GM21423 (cell line): ENCODE measurements around the gene RNF220.

Experiments
- ATAC-seq: cut with Tn5 transposase; IDR thresholded peaks from one replicate; pipeline ENCODE4 v1.9.1; 2021; ENCODE audit warnings: mild to moderate bottlenecking, moderate library complexity; ENCODE audit not compliant: unreplicated experiment

The RNF220 gene

DNA sequence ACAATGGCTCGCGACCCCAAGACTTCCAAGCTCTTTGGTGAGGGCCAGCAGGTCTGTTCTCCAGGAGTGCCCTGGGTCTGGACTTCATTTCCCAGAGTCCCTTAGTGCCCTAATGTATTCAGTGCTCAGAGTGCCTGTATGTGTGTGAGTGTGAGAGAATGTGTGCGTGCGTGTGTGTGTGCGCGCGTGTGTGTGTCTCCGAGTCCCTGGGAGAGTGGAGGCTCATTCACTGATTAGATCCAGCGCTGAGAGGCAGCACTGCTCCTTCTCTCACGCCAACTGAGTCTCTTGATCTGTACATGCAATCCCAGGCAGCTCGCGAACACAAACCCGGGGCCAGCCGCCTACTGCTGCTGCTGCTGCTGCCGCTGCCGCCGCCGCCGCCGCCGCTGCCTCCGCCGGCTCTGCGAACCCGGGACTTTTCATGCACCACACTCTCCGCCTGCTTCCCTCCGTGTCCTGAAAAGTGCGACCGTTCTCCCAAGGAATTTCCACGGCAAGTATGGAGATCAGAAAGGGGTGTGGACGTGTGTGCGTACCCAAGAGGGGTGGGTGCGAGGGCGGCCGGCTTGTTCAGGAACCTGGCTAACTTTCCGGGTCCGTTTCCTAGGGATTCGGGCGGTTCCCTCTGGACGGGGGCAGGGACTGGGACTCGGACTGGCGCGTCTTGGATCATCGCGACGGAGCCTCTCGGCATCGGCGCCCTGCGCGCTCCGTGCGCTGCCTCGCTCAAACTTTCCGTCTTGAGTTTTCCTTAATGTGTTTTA, at the start of gene RNF220:
TSS of gene RNF220 (plus strand) at position 225 of the 767 bp plus-strand sequence.
- ATAC-seq: no peak

DNA sequence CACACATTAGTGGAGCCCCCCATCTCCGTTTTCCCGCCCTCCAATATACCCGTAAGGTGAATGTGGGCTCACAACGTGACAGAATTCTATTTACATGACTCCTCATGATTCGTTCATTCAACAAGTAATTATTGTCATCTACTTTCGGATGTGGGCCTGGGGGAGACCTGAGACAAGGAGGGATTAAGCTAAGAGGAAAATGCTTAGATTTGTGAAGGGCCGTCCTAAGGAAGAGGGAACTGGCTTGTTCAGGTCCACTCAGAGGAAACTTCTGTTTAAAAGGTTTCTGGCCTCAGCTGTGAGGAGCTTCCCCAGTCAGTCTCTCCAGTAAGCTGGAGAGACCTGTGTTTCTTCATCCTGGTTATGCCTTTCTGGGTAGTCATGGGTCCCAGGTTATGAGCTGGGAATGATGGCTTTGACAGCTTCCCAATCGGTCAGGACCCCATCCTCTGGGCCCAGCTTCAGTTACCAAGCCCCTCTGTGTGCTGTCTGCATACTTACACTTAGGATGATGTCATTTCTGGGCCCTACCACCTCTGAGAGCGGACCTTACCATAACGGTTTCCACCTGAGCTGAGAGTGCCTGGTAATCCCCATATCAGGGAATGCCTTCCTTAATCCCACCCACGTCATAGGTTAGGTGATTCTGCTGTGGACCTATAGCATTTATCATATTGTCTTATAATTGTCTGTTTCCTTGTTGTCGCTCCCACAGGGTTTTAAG, 49.3 kb upstream of the RNF220 start:
- ATAC-seq: no peak

GRCh38 chr1:44357710-44358109, 47.3 kb upstream of the RNF220 start:
- ATAC-seq: no peak

DNA sequence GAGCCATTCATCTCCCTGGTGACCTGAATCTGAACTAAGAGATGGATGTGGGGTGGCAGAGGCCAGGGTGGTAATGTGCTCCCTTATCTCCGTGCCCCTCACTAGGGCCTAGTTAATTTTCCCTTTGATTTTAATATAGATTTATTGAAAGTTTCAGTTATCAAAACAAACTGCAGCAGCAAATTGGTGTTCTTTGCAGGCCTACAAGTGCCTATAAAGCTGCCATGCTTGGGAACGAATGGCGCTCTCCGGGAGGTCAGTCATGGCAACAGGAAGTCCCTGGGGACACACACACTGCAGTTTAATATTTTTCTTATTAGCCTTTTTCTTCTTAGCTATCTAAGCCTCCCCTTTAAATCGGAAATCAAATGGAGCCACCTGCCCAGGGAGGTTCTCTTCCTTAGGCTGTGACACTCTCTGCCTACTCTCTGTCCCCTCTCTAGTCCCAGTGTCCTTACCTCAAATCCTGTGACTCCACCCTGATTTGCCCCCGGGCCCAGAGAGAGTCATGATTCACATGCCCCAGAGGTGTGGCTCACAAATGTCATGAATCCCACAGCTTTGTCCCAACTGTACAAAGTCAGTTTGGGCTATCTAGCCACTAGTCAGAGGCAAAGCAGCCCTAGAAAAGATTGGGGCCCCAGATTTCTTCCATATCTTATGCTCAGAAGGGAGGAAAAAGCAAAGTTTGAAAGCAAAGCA, 45.7 kb upstream of the RNF220 start:
- ATAC-seq: no peak

GRCh38 chr1:44361478-44361877, 43.6 kb upstream of the RNF220 start:
- no peak for ATAC-seq

DNA sequence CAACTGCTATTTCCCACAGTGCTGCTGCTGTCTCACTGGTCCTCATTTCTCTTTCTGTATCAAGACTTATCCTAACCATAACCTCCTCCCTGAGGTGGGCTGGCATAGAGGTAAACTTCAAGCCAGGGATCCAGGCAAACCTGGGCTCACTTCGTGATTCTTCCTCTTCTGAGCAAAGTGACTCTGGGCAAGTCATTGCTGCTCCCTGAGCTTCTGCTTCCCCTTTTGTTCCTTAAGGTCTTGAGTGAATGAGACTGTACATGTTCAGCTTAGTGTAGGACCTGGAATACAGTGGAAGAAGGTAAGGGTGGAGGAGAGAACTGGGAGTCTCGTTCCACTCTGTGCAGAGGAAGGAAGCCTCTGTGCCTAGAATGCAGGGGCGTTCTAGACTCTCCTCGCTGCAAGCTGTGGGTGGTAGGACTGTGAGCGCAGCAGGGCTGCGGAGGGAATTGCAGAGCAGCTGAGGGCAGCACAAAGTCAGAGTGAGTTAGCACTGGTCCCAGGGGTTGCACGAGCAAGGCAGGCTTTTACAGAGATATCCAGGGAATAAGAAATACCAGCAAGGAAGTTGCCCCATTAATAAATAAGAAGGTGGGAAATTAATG, 38.6 kb upstream of the RNF220 start:
- no peak for ATAC-seq

DNA sequence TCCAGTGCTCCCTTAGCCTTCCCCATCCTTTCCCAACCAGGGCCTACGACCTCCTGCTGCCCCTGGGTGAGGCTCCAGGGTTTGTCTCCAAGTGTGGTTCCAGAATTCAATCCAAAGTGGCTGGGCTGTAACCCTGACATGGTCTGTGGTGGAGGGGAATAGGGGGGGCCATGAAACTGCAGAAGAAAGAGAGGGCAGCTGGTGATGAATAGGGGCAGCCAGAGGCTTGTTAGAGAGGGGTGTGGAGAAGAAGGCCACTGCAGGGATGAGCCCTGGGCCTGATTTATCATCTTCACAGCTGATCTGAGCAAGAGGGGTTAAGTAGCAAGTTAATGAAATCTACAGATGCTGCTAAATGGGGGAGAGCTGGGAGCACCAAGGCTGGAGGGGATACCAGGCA, 37.1 kb upstream of the RNF220 start:
- no peak for ATAC-seq

GRCh38 chr1:44368471-44369151, 36.4 kb upstream of the RNF220 start:
- ATAC-seq: no peak

DNA sequence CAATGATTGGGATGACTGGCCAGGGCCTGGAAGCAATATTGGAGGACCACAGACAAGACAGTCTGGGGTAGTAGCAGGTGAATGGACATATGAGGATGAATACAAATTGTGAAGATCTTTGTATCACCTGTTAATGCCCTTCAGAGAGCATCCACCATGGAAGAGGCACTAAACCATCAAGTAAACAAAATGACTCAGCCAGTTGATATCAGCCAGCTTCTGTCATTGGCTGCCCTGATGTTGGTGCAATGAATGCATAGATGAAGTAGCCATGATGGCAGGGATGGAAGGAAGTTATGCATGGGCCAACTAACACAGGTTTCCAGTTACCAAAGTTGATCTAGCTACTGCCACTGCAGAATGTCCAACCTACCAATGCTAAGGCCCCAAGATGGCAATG, 33.8 kb upstream of the RNF220 start:
- ATAC-seq: no peak

DNA sequence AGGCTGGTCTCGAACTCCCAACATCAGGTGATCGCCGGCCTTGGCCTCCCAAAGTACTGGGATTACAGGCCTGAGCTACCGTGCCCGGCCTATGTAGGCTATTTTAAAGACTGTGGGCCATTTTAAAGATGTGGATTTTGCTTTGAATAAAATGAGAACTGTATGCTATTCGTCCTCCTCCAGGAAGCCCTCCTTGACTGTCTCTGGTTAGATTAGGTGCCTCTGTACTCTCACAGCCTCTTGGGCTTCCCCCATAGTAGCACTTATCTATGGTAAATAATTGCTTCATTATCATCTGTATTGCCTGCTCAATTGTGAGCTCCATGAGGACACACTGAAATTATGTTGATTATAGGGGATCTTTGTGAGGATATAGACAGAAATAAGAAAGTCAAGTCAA, 29.5 kb upstream of the RNF220 start:
- no peak for ATAC-seq

DNA sequence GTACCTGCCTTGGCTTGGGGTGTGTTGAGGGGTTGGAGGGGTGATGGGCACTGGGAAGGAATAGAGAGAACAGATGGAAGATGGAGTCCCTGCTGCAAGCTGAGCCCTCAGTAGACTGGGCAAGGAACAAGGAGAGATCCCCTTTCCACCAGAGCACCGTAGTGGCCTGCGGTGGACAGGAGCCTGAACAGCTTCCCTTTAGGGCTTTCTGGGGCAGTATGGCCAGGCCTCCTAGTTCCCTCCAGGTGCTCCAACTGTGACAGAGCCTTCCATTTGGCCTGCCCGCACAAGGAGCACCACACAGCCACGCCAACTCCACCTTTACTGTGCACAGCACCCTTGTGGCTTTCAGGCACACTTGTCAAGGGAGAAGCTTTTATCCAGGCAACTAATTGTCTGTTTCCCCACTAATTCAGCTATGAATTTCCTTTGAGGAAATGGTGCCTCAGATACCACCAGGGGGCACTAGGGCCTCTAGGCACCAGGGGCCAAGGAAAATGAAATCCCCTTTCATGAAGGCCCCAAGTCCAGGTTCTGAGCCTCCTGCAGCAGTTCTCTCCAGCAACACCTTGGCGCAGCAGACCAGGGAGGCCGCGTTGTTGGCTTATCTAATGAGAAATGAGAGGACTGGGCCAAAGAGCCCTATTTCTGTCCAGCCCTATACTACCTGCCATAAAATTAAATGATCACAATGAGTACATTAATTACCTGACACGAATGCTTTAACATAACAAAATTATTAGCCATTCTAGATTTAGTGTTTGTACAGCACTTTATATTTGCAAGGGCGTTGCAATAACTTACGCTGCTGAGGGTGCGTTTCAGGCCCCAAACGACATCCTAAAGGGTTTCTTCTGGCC, 26.9 kb upstream of the RNF220 start:
- no peak for ATAC-seq

DNA sequence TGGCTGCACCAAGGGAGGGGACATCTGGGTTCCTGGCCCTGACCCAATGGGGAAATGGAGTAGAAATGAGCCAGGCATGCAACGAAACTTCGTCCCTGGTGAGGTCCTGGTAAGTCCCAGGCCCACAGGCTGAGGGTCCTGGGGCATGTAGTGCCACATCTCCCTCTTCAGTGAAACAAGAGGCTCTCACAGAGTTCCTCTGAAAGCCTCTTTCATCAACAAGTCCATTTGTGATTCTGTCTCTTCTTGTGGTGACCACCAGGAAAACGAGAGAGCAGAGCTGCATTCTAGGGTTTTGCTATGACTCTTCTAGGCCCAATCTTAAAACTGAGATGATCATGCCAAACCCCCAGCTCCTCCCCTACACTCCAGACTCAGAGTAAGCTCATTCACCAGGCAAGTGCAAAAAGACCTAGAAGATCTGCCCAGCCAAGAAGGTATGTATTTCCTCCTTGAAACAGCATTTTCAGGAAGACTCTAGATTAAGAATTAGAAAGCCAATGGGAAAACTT, 24.3 kb upstream of the RNF220 start:
- ATAC-seq: no peak

GRCh38 chr1:44388551-44388950, 16.5 kb upstream of the RNF220 start:
- no peak for ATAC-seq

GRCh38 chr1:44389437-44389836, 15.6 kb upstream of the RNF220 start:
- ATAC-seq: no peak

- ATAC-seq: no peak
Measured at GRCh38 chr1:44390277-44390676, 14.8 kb upstream of the RNF220 start.

DNA sequence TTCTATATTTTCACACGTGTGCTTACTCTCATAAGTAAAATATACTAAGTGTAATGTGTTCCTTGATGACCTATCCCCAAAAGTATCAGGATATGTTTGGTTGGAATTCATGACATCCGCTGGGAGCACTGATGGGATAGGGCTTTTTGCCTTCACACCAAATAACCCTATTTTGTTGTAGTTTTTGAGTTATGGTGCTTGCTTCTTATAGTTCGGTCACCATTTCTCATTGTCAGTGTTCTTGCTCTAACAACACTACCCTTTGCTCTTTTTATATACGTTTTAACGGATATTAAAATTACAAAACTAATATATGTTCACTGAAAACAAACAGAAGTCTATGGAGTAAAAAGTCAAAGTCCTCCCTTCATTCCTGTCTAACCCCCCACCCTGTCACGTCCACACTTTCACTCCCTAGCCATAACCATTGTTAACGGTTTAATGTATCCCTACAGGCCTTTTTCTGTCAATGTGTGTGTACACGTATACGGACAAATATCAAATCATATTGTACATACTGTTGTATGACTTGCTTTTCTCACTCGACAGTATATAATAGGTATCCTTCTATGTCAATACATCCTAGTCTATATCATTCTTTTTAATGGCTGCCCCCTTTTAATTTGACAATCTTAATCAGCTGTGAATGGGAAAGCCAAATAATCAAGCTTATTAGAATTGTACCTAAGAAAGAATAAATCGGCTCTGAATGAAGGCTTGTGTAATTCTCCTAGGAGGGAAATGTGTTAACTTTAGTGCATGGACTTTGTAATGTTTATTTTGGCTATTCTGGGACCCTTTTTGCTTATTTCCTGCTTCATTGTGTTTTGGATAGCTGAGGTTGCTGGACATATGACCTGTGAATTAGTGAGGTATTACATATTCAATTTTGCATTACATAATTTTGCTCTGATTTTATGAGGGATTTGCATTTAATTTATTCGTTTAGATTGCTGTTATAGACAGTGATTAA, 3.5 kb upstream of the RNF220 start:
- ATAC-seq: no peak

GRCh38 chr1:44405798-44406736, 1.0 kb downstream of the RNF220 start:
- no peak for ATAC-seq
